Activated naive CD4-positive, alpha-beta T cell treated with Interleukin-2 at 50 U/mL for 16 hours (primary cell): ENCODE measurements around the gene IL34.
"Not testable (repeated sequence)": the region's sequence is repeated elsewhere in the genome, so short reads cannot be mapped to it uniquely, and the experiment has no call there.

Experiments
- DNase-seq: peaks from one replicate; pipeline ENCODE4 v3.0.0-alpha.2; 2020

The IL34 gene

DNA sequence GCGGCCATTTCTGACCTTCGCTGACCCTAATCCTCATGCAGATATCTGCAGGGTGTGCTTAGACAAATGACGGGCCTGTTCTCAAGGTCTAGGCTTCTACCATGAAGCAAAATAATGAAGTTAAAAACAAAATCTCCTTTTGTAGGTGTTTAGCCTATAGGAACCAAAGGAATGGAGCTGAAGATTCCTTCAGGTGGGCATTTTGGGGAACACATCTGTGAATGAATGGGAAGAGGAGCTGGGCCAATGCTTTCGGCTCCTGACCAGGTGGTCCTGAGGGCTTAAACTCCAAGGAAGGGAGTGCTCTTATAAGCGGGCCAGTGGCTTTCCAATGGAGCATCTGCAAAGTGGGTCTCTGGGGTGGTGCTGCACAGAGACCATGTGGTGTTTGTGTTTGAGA lies 14.1 kb upstream of the IL34 start:
- no peak for DNase-seq

DNA sequence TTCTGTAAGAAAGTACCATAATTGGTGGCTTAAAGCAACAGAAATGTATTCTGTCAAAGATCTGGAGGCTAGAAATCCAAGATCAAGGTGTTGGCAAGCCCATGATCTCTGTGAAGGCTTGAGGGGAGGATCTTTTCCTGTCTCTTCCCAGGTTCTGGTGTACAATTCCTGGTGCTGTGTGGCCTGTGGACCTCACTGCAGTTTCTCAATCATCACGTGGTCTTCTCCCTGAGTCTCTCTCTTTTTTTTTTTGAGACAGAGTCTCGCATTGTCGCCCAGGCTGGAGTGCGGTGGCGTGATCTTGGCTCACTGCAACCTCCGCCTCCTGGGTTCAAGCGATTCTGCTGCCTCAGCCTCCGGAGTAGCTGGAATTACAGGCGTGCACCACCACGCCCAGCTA lies 12.7 kb upstream of the IL34 start:
- not testable (repeated sequence) for DNase-seq

DNA sequence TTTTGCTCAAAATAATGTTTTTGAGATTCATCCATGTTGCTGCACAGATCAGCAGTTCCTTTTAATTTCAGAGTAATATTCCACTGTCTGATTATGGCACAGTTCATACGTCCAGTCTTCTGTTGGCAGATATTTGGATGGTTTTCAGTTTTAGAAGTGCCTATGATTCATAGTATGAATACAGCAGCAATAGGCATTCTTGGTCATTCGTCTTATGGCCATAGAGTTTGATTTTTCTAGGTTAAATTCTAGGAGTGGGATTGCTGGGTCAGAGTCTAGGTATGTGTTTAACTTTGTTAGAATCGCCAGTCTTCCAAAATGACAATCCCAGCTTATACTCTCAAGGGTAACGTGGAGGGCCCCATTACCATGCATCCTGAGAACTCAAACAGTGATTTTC lies 11.5 kb upstream of the IL34 start:
- DNase-seq = no peak

DNA sequence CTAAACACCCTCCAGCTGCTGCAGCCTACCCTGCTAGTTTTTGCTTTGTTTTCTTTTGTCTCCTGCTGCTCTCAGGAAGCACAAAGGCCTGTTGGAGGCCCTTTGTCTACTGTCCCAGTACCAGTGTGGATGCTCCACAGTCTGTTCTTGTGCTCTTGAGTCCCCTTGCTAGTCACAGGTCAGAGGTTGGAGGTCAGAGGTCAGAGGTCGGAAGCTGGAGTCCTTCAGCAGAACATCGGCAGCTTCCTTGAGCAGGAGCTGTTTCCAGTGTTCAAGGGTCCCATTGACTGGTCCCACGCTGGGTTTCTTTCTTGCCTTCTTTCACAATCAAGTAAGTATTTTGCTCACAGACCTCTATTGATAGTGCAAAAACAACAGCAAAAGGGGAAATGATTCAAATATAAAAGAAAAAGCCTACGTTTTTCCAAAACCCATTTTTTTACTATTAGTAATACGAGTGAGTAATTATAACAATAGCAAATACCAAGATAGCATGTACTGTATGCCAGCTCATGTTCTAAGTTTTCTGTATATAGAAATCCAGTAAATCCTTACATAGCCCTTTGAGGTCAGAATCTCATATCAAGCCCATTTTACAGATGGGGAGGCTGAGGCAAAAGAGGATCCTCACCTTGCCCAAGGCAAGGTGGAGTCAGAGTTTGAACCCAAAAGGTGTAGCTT lies 10.9 kb upstream of the IL34 start:
- no peak for DNase-seq

DNA sequence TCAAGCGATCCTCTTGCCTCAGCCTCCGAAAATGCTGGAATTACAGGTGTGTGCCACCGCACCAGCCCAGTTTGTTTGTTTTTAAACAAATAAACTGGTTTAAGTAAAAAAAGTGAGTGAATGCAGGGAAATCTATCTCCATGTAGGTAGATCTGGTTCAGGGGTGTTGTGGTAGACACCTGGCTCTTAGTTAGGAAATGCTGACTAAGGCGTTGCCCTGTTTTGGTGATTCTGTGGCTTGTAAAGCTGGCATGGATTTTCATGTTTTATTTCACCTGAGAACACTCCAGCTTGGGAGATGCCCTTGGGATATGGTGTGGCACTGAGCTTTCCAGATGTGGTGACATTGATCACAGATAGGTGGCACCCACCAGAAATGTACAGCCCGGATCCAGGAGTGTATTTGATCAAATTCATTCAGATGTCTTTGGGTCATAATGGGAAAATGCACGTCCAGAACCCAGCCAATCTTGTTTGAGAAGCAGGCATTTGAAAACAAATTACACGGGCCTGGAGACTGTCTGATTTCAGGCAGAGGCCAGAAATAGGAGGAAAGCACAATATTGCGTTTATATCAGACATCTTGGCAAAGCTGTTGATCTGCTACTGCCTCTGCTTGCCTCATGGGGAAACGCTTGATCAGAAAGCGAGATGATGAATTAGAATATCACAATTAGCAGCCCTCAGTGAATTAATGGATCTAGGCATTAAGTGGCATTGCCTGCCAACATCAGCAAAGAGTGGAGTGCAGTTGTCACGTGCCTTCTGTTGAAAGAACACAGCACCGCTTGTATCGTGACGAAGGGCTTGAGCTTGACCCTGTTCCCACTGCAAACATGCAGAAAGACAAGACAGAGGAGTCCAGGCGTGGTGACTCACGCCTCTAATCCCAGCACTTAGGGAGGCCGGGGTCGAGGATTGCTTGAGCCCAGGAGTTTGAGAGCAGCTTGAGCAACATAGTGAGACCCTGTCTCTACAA lies 7.3 kb upstream of the IL34 start:
- no peak for DNase-seq

DNA sequence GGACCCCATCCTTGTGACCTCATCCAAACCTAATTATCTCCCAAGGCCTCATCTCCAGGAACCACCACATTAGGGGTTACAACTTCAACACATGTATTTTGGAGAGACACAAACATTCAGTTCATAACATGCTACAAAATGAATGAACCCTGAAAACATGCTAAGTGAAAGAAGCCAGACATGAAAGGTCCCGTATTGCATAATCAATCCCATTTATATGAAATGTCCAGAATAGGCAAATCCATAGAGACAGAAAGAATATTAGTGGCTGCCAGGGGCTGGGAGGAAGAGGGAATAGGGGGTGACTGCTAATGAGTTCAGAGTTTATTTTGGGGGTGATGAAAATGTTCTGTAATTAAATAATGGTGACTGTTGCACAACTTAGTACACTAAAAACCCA lies 3.7 kb upstream of the IL34 start:
- DNase-seq = no peak

DNA sequence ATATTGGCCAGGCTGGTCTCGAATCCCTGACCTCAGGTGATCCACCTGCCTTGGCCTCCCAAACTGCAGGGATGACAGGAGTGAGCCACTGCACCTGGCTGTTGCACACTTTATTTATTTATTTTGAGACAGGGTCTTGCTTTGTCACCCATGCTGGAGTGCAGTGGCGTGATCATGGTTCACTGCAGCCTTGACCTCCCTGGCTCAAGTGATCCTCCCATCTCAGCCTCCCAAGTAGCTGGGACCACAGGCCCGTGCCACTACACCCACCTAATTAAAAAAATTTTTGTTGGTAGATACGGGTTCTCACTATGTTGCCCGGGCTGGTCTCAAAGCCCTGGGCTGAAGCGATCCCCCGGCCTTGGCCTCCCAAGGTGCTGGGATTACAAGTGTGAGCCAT lies 3.1 kb upstream of the IL34 start:
- not testable (repeated sequence) for DNase-seq

DNA sequence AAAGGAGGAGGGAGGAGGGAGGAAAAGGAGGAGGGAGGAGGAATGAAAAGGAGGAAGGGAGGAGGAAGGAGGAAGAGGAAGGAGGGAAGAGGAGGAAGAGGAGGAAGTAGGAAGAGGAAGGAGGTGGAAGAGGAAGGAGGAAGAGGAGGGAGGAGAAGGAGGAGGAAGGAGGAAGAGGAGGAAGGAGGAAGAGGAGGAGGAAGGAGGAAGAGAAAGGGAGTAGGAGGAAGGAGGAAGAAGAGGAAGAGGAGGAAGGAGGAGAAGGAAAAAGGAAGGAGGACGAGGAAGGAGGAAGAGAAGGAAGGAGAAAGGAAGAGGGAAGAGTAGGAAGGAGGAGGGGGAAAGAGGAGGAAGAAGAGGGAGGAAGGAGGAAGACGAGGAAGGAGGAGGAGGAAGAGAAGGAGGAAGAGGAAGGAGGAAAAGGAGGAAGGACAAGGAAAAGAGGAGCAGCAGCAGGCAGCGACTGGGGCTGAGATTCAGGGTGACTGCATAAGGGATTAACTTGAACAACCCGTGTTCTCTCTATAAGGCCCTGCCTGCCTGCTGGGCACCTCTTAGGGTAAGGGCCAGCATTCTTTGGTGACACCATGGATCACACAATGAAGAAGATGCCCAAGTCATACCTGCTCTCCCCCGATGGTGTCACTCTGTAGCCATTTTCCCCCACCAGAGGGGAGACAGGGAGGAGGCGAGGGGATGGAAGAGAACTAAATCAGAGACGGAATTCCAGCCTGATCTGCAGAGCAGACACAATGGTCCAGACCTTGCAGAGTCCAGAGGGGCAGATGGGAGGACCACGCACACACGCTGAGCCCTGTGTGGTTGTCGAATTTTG lies 1.4 kb upstream of the IL34 start:
- no peak for DNase-seq

DNA sequence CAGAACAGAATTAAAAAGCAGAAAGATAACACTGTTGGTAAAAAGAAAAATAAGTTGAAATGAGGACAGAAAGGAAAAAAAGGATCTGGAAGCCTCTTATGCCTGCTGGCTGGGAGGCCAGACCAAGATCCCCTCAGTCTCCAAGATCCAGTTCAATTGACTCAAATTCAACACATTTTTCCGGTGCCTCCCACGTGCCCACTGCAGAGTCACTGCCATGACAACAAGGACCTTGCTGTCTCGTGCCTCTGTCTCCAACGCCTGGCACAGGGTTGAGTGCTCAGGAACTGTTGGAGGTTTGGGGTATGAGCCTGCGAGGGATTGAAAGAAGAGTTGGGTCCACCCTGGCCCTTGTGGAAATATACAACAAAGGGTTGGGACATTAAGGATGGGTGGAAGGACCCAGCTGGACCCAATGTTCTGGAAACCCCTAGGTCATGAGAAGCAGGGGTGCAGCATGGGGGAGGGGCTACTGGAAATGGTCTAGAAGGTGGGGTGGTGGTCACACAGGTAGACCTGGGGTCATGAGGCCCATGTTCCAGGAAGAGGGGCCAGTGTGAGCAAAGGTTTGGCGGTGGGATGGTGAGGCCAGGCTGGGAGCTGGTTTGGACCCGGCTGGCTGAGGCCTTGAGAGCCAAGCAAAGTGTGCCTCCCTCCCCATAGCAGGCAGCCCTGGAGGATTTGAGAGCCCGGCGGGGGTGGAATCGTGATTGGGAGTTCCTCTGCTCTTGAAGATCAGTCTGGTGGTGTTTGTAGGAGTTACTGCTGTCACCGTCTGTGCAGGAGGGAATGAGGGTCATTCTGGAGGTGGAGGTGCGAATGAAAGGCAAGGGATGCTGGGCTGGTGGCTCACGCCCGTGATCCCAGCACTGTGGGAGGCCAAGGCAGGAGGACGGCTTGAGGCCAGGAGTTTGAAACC lies 1.3 kb downstream of the IL34 start:
- no peak for DNase-seq

DNA sequence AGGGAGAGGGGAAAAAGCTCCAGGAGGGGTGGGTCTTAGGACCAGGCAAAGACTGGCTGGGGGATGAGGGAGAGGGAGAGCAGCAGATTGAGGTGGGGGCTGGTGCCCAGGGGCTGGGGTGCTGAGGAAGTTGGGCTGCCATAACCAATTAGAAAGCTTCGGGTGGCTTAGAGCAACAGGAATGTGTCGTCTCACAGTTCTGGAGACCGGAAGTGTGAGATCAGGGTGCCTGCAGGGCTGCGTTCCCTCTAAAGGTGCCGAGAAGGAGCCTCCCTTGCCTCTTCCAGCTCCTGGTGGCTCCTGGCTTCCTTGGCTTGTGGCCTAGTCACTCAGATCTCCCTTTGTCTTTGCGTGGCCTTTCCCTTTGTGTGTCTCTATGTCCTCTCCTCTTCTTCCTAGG lies 2.2 kb downstream of the IL34 start:
- DNase-seq = no peak

DNA sequence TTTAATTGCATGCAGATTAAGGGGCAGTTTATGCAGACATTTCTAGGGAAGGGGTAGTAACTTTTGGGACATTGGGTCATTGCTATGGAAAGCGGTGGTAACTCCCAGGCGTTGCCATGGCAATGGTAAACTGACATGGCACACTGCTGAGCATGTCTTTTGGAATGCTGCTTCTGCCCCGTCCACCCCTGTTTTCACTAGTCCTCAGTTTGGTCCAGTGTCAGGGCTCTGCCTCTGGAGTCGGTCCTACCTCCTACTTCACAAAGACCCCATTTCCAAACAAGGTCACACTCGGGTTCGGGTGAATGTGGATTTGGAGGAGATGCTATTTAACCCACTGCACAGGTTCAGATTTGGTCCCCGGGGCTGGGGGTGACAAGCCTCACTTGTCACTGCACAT lies 2.9 kb downstream of the IL34 start:
- DNase-seq = no peak

DNA sequence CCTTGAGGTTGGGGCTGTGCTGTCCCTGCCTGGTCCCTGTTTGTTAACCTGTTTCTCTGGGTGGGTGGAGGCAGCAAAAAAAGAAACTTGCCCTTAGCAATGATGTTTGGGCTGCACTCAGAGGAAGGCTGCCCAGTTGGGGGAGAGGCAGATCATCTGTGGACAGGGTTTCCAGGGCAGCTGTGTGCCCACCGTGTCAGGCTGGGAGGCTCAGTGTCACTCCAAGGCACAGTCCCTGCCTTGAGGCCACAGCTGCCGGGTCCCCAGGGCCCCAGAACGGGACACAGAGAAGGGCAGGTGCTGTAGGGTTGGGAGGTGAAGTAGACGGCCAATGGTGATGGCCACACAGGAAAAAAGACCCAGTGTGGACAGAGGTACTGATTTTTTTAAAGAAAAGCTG lies 3.9 kb downstream of the IL34 start:
- DNase-seq = no peak

DNA sequence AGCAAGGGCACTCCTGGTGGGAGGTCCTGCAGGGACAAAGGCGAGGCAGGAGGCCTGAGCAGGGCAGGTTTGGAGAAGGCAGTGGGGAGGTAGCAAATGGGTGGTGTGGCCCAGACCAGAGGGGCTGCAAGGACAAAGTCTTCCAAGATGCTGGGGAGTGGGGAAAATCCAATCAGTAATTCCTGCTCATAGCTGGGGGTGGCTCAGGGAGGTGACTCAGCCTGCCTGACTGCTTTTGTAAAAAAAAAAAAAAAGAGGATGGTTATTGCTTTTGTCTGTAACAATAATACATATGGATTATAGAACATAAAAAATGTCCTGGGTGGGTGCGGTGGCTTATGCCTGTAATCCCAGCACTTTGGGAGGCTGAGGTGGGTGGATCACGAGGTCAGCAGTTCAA lies 5.2 kb downstream of the IL34 start:
- DNase-seq = no peak

DNA sequence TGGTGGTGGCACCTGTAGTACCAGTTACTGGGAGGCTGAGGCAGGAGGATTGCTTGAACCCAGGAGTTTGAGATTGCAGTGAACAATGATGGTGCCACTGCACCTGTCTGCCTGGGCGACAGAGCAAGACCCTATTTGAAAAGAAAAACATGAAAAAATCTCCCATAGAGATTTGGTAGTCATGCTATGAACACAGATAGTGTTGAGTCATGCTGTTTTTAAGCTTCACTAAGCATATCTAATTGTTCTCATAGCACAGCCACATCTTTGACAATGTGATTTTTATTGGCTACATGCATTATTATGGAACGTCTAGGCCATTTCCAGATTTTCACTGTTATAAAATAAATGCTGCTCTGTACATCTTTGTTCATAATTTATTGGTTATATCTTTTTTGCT lies 6.0 kb downstream of the IL34 start:
- DNase-seq = no peak

DNA sequence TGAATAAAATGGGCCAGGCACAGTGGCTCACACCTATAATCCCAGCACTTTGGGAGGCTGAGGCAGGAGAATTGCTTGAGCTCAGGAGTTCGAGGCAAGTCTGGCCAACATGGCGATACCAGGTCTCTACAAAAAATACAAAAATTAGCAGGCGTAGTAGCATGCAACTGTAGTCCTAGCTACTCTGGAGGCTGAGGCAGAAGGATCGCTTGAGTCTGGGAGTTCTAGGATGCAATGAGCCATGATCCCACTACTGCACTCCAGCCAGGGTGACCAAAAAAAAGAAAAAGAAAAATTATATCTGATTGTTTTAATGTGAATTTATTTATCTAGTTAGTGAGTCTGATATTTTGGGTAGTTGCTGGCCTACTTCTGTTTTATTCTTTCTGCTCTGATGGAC lies 7.0 kb downstream of the IL34 start:
- no peak for DNase-seq

DNA sequence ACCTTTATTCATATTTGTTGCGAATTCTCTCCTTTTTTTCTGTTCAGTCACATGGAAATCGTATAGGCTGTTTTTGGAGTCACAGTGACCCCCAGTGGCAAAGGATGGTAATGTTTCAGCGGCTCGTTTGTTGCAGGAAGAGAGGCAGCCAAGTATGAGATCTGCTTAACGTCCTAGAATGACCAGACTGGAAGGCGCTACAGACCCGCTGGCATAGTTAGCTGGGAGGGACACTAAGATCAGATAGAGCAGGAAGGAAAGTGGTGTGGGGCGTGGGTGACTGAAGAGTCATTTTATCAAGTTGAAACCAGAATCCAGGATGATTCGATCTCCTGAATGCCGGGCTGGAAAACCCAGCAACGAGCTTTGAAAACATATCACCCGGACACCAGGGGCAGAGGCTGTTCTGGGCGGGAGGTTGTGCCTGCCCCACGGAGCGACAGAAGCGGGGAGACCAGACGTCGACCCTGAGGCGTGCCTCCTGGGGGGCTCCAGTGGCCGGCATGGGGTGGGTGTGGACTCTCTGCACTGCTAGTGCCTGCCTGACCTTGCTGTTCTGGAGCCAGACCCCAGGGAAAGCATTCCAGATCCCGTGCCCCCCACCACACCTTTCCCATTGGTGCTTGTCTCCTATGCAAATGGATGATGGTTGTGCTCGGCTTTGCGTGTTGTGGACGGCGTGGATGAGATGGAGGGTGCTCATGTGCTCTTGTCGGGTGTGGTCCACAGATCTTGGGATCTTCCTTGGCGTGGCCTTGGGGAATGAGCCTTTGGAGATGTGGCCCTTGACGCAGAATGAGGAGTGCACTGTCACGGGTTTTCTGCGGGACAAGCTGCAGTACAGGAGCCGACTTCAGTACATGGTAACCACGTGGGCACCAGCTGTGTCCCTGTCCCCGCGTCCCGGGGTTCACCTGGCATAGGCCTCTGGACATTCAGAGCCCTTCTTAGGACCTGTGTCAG lies 7.7 kb downstream of the IL34 start:
- DNase-seq = peak; percentile 82

DNA sequence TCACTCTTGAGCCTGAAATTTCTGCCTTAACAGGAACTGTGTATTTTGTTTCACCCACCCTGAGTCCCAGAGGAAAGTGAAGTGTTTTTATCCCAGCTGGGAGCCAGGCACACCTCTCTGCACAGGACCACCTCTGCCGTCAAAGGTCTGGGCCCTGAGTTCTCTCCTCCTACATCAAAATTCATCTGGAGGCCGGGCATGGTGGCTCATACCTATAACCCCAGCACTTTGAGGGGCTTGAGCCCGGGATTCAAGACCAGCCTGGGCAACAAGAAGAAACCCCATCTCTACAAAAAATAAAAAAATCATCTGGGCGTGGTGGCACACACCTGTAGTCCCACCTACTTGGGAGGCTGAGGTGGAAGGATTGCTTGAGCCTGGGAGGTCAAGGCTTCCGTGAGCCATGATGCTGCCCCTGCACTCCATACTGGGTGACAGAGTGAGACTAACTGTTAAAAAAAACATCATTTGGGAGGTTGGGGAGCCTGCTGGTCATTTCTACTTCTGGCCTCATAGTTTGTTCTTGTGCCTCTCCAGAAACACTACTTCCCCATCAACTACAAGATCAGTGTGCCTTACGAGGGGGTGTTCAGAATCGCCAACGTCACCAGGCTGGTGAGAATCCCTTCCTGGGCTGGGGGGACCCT lies 9.8 kb downstream of the IL34 start:
- no peak for DNase-seq

DNA sequence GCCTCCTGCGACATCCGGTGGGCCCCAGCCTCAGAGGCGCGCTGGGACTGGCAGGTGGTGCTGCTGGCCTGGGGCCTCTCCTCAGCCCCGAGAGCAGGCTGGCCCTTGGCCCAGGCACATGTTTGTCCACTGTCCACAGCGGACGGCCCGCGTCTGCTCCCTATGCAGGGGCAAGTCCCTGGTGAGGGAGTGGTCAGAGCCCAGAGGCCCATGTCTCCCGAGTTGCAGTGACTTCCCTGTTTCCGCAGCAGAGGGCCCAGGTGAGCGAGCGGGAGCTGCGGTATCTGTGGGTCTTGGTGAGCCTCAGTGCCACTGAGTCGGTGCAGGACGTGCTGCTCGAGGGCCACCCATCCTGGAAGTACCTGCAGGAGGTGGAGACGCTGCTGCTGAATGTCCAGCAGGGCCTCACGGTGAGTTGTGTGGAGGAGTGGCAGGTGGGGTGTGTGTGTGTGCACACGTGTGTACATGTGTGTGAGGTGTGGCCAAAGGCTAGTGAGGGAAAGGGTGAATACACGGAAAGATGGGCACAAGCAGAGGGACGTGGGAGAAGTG lies 10.4 kb downstream of the IL34 start:
- no peak for DNase-seq

DNA sequence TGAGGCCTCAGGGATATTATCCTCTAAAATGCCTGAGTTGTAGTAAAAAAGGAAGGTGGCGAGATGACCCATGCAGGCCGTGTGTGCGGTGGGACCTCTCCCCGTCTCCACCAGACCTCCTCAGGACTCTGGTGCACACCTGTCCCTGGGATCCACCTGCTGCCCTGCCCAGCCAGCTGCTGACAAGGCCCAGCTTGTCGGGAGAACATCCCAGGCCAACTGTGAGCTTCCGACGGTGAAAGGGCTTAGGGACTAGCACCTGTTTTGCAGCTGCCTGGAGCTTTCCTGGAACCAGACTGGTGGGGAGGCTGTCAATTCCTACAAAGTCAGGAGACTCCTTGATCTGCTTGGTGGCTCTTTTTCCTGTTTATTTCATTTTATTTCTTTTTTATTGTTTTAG lies 11.6 kb downstream of the IL34 start:
- DNase-seq = no peak

DNA sequence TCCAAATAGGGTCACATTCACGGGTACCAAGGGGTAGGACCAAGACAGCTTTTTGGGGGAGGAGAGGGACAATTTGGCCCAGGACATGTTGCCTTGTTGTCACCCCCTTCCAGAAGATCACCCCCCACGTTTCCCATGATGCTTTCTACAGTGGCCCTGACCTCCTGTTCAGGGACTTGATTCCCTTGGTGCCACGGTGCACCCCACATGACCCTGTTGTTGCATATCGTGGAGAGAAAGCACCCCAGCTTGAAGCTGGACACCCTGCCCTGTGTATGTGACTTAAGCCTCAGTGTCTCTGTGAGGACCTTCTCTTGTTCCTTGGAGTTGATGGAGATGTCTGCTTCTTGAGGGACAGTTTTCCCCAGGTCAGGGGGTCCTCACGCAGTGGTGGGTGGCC lies 12.6 kb downstream of the IL34 start:
- DNase-seq = no peak
